H9 (cell line): Measurements from ENCODE around the gene SERPINA9. TPM values are rescaled to one million over a fixed set of nuclear protein-coding genes. Genes with fewer than 3 reads are reported as not detected.
A peak's percentile ranks its signal among the peaks of the same experiment; 100 is the strongest.

Experiments
- DNase-seq: peaks from one replicate; pipeline ENCODE4 v3.0.0-alpha.2; 2017
- H2AFZ ChIP-seq: one replicate; pipeline ENCODE4 v1.6.1; 2013; ENCODE audit warnings: mild to moderate bottlenecking, low read length, control low read depth, moderate library complexity
- H2AK5ac ChIP-seq: 2 replicates; pipeline ENCODE4 v1.6.1; 2013; ENCODE audit warnings: low read length, control low read depth, mixed read lengths; ENCODE audit not compliant: insufficient read length
- H2BK120ac ChIP-seq: one replicate; pipeline ENCODE4 v1.6.1; 2013; ENCODE audit warnings: low read depth, mild to moderate bottlenecking, low read length, control low read depth, inconsistent platforms; ENCODE audit not compliant: poor library complexity, severe bottlenecking
- H2BK12ac ChIP-seq: 2 replicates; pipeline ENCODE4 v1.6.1; 2013; ENCODE audit warnings: low read length, control low read depth, mixed read lengths, low read depth; ENCODE audit not compliant: insufficient read length
- H2BK15ac ChIP-seq: 2 replicates; pipeline ENCODE4 v1.6.1; 2013; ENCODE audit warnings: low read depth, low read length, control low read depth
- H2BK20ac ChIP-seq: one replicate; pipeline ENCODE4 v1.6.1; 2013; ENCODE audit warnings: low read depth, mild to moderate bottlenecking, low read length, control low read depth, inconsistent platforms; ENCODE audit not compliant: poor library complexity, severe bottlenecking
- H2BK5ac ChIP-seq: 2 replicates; pipeline ENCODE4 v1.6.1; 2013; ENCODE audit warnings: low read length, control low read depth, mixed read lengths; ENCODE audit not compliant: insufficient read length
- H3K14ac ChIP-seq: 2 replicates; pipeline ENCODE4 v1.6.1; 2013; ENCODE audit warnings: low read length, control low read depth; ENCODE audit not compliant: insufficient read depth
- H3K18ac ChIP-seq: 2 replicates; pipeline ENCODE4 v1.6.1; 2013; ENCODE audit warnings: low read depth, mild to moderate bottlenecking, mixed read lengths, low read length, control low read depth; ENCODE audit not compliant: insufficient read length
- H3K23ac ChIP-seq: 2 replicates; pipeline ENCODE4 v1.6.1; 2013; ENCODE audit warnings: low read length, control low read depth, mixed read lengths, low read depth; ENCODE audit not compliant: insufficient read length
- H3K23me2 ChIP-seq: 2 replicates; pipeline ENCODE4 v1.6.1; 2013; ENCODE audit warnings: low read depth, mild to moderate bottlenecking, mixed read lengths, low read length, control low read depth; ENCODE audit not compliant: insufficient read length, poor library complexity, severe bottlenecking
- H3K27ac ChIP-seq: 2 replicates; pipeline ENCODE4 v1.5.1; 2013; ENCODE audit warnings: low read length, control low read depth, mixed read lengths, low read depth; ENCODE audit not compliant: insufficient read length
- H3K27me3 ChIP-seq: 2 replicates; pipeline ENCODE4 v1.6.1; 2013; ENCODE audit warnings: low read length, control low read depth, inconsistent platforms; ENCODE audit not compliant: insufficient read depth
- H3K4ac ChIP-seq: 2 replicates; pipeline ENCODE4 v1.6.1; 2013; ENCODE audit warnings: low read depth, mild to moderate bottlenecking, control low read depth, inconsistent platforms, low read length, moderate library complexity
- H3K4me1 ChIP-seq: 2 replicates; pipeline ENCODE4 v1.6.1; 2013; ENCODE audit warnings: low read length, control low read depth, inconsistent platforms; ENCODE audit not compliant: insufficient read depth
- H3K4me2 ChIP-seq: 2 replicates; pipeline ENCODE4 v1.6.1; 2013; ENCODE audit warnings: low read length, control low read depth, mixed read lengths; ENCODE audit not compliant: insufficient read length, insufficient read depth
- H3K56ac ChIP-seq: 2 replicates; pipeline ENCODE4 v1.6.1; 2013; ENCODE audit warnings: low read depth, mild to moderate bottlenecking, mixed read lengths, low read length, control low read depth; ENCODE audit not compliant: insufficient read length
- H3K79me1 ChIP-seq: 2 replicates; pipeline ENCODE4 v1.6.1; 2013; ENCODE audit warnings: low read depth, mild to moderate bottlenecking, moderate library complexity, low read length, control low read depth, inconsistent platforms; ENCODE audit not compliant: insufficient read depth, poor library complexity, severe bottlenecking
- H3K79me2 ChIP-seq: 2 replicates; pipeline ENCODE4 v1.6.1; 2013; ENCODE audit warnings: low read length, control low read depth, inconsistent platforms; ENCODE audit not compliant: insufficient read depth
- H3K9ac ChIP-seq: 2 replicates; pipeline ENCODE4 v1.6.1; 2013; ENCODE audit warnings: low read length, control low read depth, mixed read lengths; ENCODE audit not compliant: insufficient read length; ENCODE audit errors: extremely low read depth
- H3K9me3 ChIP-seq: one replicate; pipeline ENCODE4 v1.6.1; 2013; ENCODE audit warnings: low read depth, low read length, inconsistent platforms; ENCODE audit not compliant: control insufficient read depth
- H3T11ph ChIP-seq: one replicate; pipeline ENCODE4 v1.6.1; 2013; ENCODE audit warnings: mild to moderate bottlenecking, low read length, control low read depth, inconsistent platforms
- H4K20me1 ChIP-seq: one replicate; pipeline ENCODE4 v1.6.1; 2013; ENCODE audit not compliant: control insufficient read depth, insufficient read length, insufficient read depth
- H4K5ac ChIP-seq: 2 replicates; pipeline ENCODE4 v1.6.1; 2013; ENCODE audit warnings: low read depth, mild to moderate bottlenecking, mixed read lengths, low read length, control low read depth; ENCODE audit not compliant: insufficient read length
- H4K8ac ChIP-seq: replicated peaks from 2 replicates; pipeline ENCODE4 v1.6.1; 2013; ENCODE audit warnings: low read length, control low read depth, mixed read lengths, low read depth; ENCODE audit not compliant: insufficient read length
- H4K91ac ChIP-seq: 2 replicates; pipeline ENCODE4 v1.6.1; 2013; ENCODE audit warnings: low read depth, mild to moderate bottlenecking, moderate library complexity, mixed read lengths, low read length, control low read depth; ENCODE audit not compliant: insufficient read length
- H3K27ac Mint-ChIP-seq, 3 experiments: 2 replicates in 2 of 3; 3 replicates in 1 of 3; pipeline ENCODE4 v1.8.0; 2020 to 2021; ENCODE audit warnings: mixed read lengths in 3 of 3, mild to moderate bottlenecking in 1 of 3, moderate library complexity in 1 of 3
- H3K27me3 Mint-ChIP-seq: 2 replicates; pipeline ENCODE4 v1.8.0; 2021; ENCODE audit warnings: low read depth, mild to moderate bottlenecking, moderate library complexity, mixed read lengths
- H3K36me3 Mint-ChIP-seq, 3 experiments: 2 replicates in 2 of 3; 3 replicates in 1 of 3; pipeline ENCODE4 v1.8.0; 2020 to 2021; ENCODE audit warnings: low read depth in 3 of 3, mixed read lengths in 3 of 3; ENCODE audit not compliant: insufficient read depth in 1 of 3
- H3K4me1 Mint-ChIP-seq, 2 experiments: 2 replicates each; pipeline ENCODE4 v1.8.0; 2020; ENCODE audit warnings: mixed read lengths in 2 of 2
- H3K4me3 Mint-ChIP-seq, 2 experiments: 2 replicates in 1 of 2; 3 replicates in 1 of 2; pipeline ENCODE4 v1.8.0; 2020 to 2021; ENCODE audit warnings: mild to moderate bottlenecking in 2 of 2, mixed read lengths in 2 of 2, moderate library complexity in 1 of 2
- H3K9me3 Mint-ChIP-seq, 2 experiments: 2 replicates in 1 of 2; 3 replicates in 1 of 2; pipeline ENCODE4 v1.8.0; 2020; ENCODE audit warnings: mild to moderate bottlenecking in 2 of 2, mixed read lengths in 2 of 2, moderate library complexity in 1 of 2
- CTCF ChIP-seq: fragments of 200-600 bp; sonication (generic); conservative IDR thresholded peaks from 3 replicates; pipeline ENCODE4 v1.8.0; 2021; ENCODE audit warnings: antibody characterized with exemption, mild to moderate bottlenecking
- WGBS: extraction: QIAGEN DNeasy Blood & Tissue Kit; methylation state at CpG from one replicate; pipeline ENCODE4 v1.1.7; 2013; ENCODE audit warnings: missing lambda C conversion rate, low lambda C conversion rate, mixed read lengths; ENCODE audit not compliant: insufficient read length; ENCODE audit errors: extremely low coverage; 5-methylcytosine and 5-hydroxymethylcytosine counted together
- total RNA-seq: library from RNA; stranded (reverse); gene quantifications from 2 replicates; pipeline ENCODE4 v1.2.1, GENCODE V29; 2021

SERPINA9 gene
- total RNA-seq, 1 experiment from 2014 or later: not detected

- Histone ChIP-seq H3K79me2 (no peaks in the 10 kb centered on the region), H4K20me1 (no peaks in the 10 kb centered on the region), H2BK120ac (no peak overlapping the region), H3K27ac (no peak overlapping the region), H2BK12ac (no peak overlapping the region), H3K18ac (no peak overlapping the region), H2BK5ac (no peak overlapping the region), H3K27me3 (no peaks in the 10 kb centered on the region), H2AFZ (no peak overlapping the region), H3K9me3 (no peaks in the 10 kb centered on the region), H3K4me1 (no peaks in the 10 kb centered on the region), H4K91ac (no peak overlapping the region), H3K4ac (no peak overlapping the region), H3K23ac (no peak overlapping the region), H3K23me2 (no peaks in the 10 kb centered on the region), H3K9ac (no peak overlapping the region), H3K14ac (no peak overlapping the region), H2BK15ac (no peak overlapping the region), H4K5ac (no peak overlapping the region), H3T11ph (no peak overlapping the region), H2BK20ac (no peak overlapping the region), H4K8ac (no peak overlapping the region), H3K56ac (no peak overlapping the region), H3K79me1 (no peaks in the 10 kb centered on the region), H2AK5ac (no peak overlapping the region), H3K4me2 (no peak overlapping the region)
- Mint-ChIP-seq H3K4me3 (no peak overlapping the region), H3K36me3 (peaks cover 0 to 14% (median 6%) of the 10 kb centered on the region in 3 experiments; a peak in 4 of 7 replicates), H3K4me1 (peaks cover 8 to 10% of the 10 kb centered on the region in 2 experiments; a peak in 3 of 4 replicates), H3K27me3 (peaks cover 12% of the 10 kb centered on the region), H3K9me3 (peaks cover 20 to 22% of the 10 kb centered on the region in 2 experiments), H3K27ac (no peak overlapping the region)
- TF ChIP-seq CTCF: no peak
- DNase-seq: peak; percentile 1
- no CpG with 5 or more reads among the region's 7 CpGs for WGBS
Measured at GRCh38 chr14:94462763-94463572, 13.0 kb downstream of the SERPINA9 start.
